ENCODE results near the gene KIF23. TPM values are rescaled to one million over a fixed set of nuclear protein-coding genes. Genes with fewer than 3 reads are reported as not detected.

Gene KIF23
- total RNA-seq, 1 experiment from 2014 or later, result 77.3 TPM

GRCh38 chr15:69457304-69458280 lies 43.4 kb downstream of the KIF23 start:
- Histone ChIP-seq H3K9me3 (ENCODE audit: low read length) (no peaks in the 10 kb centered on the region), H3K27ac (ENCODE audit: low read length) (no peak overlapping the region), H3K4me3 (ENCODE audit: low read length) (no peak overlapping the region), H3K36me3 (ENCODE audit: low read depth, low read length) (peaks cover 37% of the 10 kb centered on the region), H3K79me2 (ENCODE audit: low read length) (peaks cover 41% of the 10 kb centered on the region), H3F3A (ENCODE audit: low read length, unreplicated experiment) (peaks cover 5% of the 10 kb centered on the region), H3K9me2 (replicated peaks; ENCODE audit: low read length) (no peaks in the 10 kb centered on the region), H3K4me2 (ENCODE audit: low read length) (no peak overlapping the region), H3K9ac (ENCODE audit: low read length) (no peak overlapping the region), H3K27me3 (ENCODE audit: low read length) (no peaks in the 10 kb centered on the region), H4K20me1 (ENCODE audit: low read length) (peaks cover 45% of the 10 kb centered on the region), H2AFZ (ENCODE audit: low read length) (no peak overlapping the region), H3K4me1 (ENCODE audit: insufficient read depth, low read length) (peaks cover 17% of the 10 kb centered on the region)
- intact Hi-C loops (cut with micrococcal nuclease), result no loop called here
- BruUV-seq (replicated peaks), result no TSS peak
- ChIA-PET CTCF (no interaction called here), POLR2A (ENCODE audit: unreplicated experiment) (no interaction called here)
- no peak; the same call in 1 of the 2 replicates for ATAC-seq
- no peak for TF ChIP-seq EZH2 (IDR thresholded peaks at IDR 0.05; ENCODE audit: low read length, unreplicated experiment)
- no peak for TF ChIP-seq CTCF (conservative IDR thresholded peaks at IDR 0.05; ENCODE audit: low read depth, low read length)
- no peak for TF ChIP-seq EZH2phosphoT487 (IDR thresholded peaks at IDR 0.05; ENCODE audit: borderline replicate concordance, low read length)
- no peak for DNase-seq

- BruUV-seq (replicated peaks), result no TSS peak
- CTCF ChIA-PET, result no interaction called here
- ATAC-seq, result no peak
Measured at GRCh38 chr15:69459066-69459465, 44.9 kb downstream of the KIF23 start.

More at GRCh38 chr15:69459066-69459465, 44.9 kb downstream of the KIF23 start:
- H4K20me1 ChIP-seq (ENCODE audit: low read length), result peaks cover 32% of the 10 kb centered on the region
- H3K4me3 ChIP-seq (ENCODE audit: low read length), result no peak overlapping the region
- peaks cover 5% of the 10 kb centered on the region for H3F3A ChIP-seq (ENCODE audit: low read length, unreplicated experiment)
- H3K9me3 ChIP-seq (ENCODE audit: low read length), result no peaks in the 10 kb centered on the region
- H3K36me3 ChIP-seq (ENCODE audit: low read depth, low read length), result peaks cover 28% of the 10 kb centered on the region
- intact Hi-C loops (cut with micrococcal nuclease), result no loop called here
- H3K27ac ChIP-seq (ENCODE audit: low read length), result no peak overlapping the region
- no peak overlapping the region for H3K9ac ChIP-seq (ENCODE audit: low read length)
- H3K27me3 ChIP-seq (ENCODE audit: low read length), result no peaks in the 10 kb centered on the region
- H3K79me2 ChIP-seq (ENCODE audit: low read length), result peaks cover 27% of the 10 kb centered on the region
- no peak overlapping the region for H3K4me2 ChIP-seq (ENCODE audit: low read length)
- TF ChIP-seq EZH2phosphoT487 (IDR thresholded peaks at IDR 0.05; ENCODE audit: borderline replicate concordance, low read length), result no peak
- no peak for TF ChIP-seq EZH2 (IDR thresholded peaks at IDR 0.05; ENCODE audit: low read length, unreplicated experiment)
- TF ChIP-seq CTCF (conservative IDR thresholded peaks at IDR 0.05; ENCODE audit: low read depth, low read length), result no peak
- DNase-seq, result no peak
- POLR2A ChIA-PET (ENCODE audit: unreplicated experiment), result no interaction called here
- H3K9me2 ChIP-seq (replicated peaks; ENCODE audit: low read length), result no peaks in the 10 kb centered on the region
- H3K4me1 ChIP-seq (ENCODE audit: insufficient read depth, low read length), result peaks cover 24% of the 10 kb centered on the region
- H2AFZ ChIP-seq (ENCODE audit: low read length), result no peak overlapping the region
